HepG2 (cell line): ENCODE measurements around the gene PROC. TPM values are rescaled to one million over a fixed set of nuclear protein-coding genes. Genes with fewer than 3 reads are reported as not detected.

ENCODE experiments used
- CEBPB ChIP-seq: IDR thresholded peaks from 2 replicates; pipeline ENCODE4 v1.6.1; 2011; ENCODE audit warnings: low read depth, low read length, improper control_type of control experiment, borderline replicate concordance
- FOXA3 ChIP-seq: IDR thresholded peaks from 2 replicates; pipeline ENCODE4 v1.6.1; 2016; ENCODE audit warnings: missing genetic modification reagents, missing compliant biosample characterization
- GABPA ChIP-seq, 2 experiments: IDR thresholded peaks; 2 replicates each; pipeline ENCODE4 v1.6.1; 2011 to 2016; ENCODE audit warnings: low read depth in 2 of 2, low read length in 1 of 2, missing biosample characterization in 1 of 2, missing genetic modification characterization in 1 of 2
- GPN1 ChIP-seq: sonication (generic); formaldehyde crosslinking; IDR thresholded peaks from 2 replicates; pipeline ENCODE4 v1.5.1; 2020; ENCODE audit warnings: missing genetic modification reagents, borderline replicate concordance
- HDAC2 ChIP-seq: sonication (generic); formaldehyde crosslinking; IDR thresholded peaks from 2 replicates; pipeline ENCODE4 v1.4.0; 2020; ENCODE audit warnings: missing genetic modification reagents
- HNRNPK ChIP-seq: fragments of 200-400 bp; formaldehyde crosslinking; IDR thresholded peaks from 2 replicates; pipeline ENCODE4 v1.6.1; 2018; ENCODE audit warnings: low read length, low read depth, moderate library complexity, mild to moderate bottlenecking; ENCODE audit not compliant: poor library complexity, severe bottlenecking
- KAT2B ChIP-seq: fragments of 150-350 bp; IDR thresholded peaks from 2 replicates; pipeline ENCODE4 v1.6.1; 2014; ENCODE audit warnings: low read depth, low read length, borderline replicate concordance
- MBD4 ChIP-seq: IDR thresholded peaks from 2 replicates; pipeline ENCODE4 v1.6.1; 2012; ENCODE audit warnings: low read length, inconsistent platforms, borderline replicate concordance
- MTA3 ChIP-seq: sonication (generic); formaldehyde crosslinking; IDR thresholded peaks from 2 replicates; pipeline ENCODE4 v1.4.0; 2020; ENCODE audit warnings: missing genetic modification reagents
- PCBP2 ChIP-seq: fragments of 200-400 bp; formaldehyde crosslinking; optimal IDR thresholded peaks from 2 replicates; pipeline ENCODE3; 2018; ENCODE audit warnings: low read length, low read depth; ENCODE audit not compliant: poor library complexity, severe bottlenecking
- SATB2 ChIP-seq: sonication (generic); formaldehyde crosslinking; IDR thresholded peaks from 2 replicates; pipeline ENCODE4 v1.5.0; 2020; ENCODE audit warnings: missing genetic modification reagents
- TCF7L2 ChIP-seq: IDR thresholded peaks from 2 replicates; pipeline ENCODE4 v1.6.1; 2011; ENCODE audit warnings: mild to moderate bottlenecking, low read depth, low read length, moderate library complexity
- ZNF274 ChIP-seq: sonication (generic); formaldehyde crosslinking; IDR thresholded peaks from 2 replicates; pipeline ENCODE4 v1.5.1; 2020; ENCODE audit warnings: mild to moderate bottlenecking, missing genetic modification reagents
- ZNF501 ChIP-seq: sonication (generic); formaldehyde crosslinking; IDR thresholded peaks from 2 replicates; pipeline ENCODE4 v1.5.1; 2020; ENCODE audit warnings: mild to moderate bottlenecking, moderate library complexity, missing genetic modification reagents
- polyA plus RNA-seq, 8 experiments: library from polyadenylated mRNA; depleted of rRNA in 3 of 8; stranded (reverse) in 7 of 8; unstranded in 1 of 8; fragments of >200 nt; fragmentation: Illumina TruSeq in 4 of 8; extraction: Trizol in 4 of 8; gene quantifications; 2 replicates each; pipeline versions ENCODE4 v1.2.1 to v1.2.3, GENCODE V29; 2011 to 2016; ENCODE audit warnings: low read depth in 4 of 8, missing spikeins in 1 of 8, mixed read lengths in 1 of 8; ENCODE audit not compliant: insufficient read depth in 1 of 8
- total RNA-seq, 5 experiments: library from RNA; depleted of rRNA; stranded (reverse); fragments of >200 nt; fragmentation: Illumina TruSeq; extraction: Trizol; gene quantifications; 2 replicates each; pipeline ENCODE4 v1.2.3, GENCODE V29; 2016; ENCODE audit warnings: low read depth in 1 of 5
- TF ChIP-seq, protein P1 (sequence below): fragments of 450-650 bp; IDR thresholded peaks from 2 replicates; pipeline ENCODE4 v1.6.1; 2017
- TF ChIP-seq, protein P2 (sequence below): sonication (generic); formaldehyde crosslinking; conservative IDR thresholded peaks from 2 replicates; pipeline ENCODE4 v1.4.0; 2020; ENCODE audit warnings: mild to moderate bottlenecking, missing genetic modification reagents, moderate library complexity
- TF ChIP-seq, protein P3 (sequence below): sonication (generic); formaldehyde crosslinking; IDR thresholded peaks from 2 replicates; pipeline ENCODE4 v1.5.1; 2020; ENCODE audit warnings: missing genetic modification reagents, mild to moderate bottlenecking, borderline replicate concordance
- TF ChIP-seq, protein P4 (sequence below): sonication (generic); formaldehyde crosslinking; IDR thresholded peaks from 2 replicates; pipeline ENCODE4 v1.4.0; 2020; ENCODE audit warnings: mild to moderate bottlenecking, missing genetic modification reagents

The PROC gene
- total and polyA plus RNA-seq, 2 of the 13 experiments (the other 11 are each of a cell fraction or from before 2014, with no cell fraction given): 134 to 185 TPM

DNA sequence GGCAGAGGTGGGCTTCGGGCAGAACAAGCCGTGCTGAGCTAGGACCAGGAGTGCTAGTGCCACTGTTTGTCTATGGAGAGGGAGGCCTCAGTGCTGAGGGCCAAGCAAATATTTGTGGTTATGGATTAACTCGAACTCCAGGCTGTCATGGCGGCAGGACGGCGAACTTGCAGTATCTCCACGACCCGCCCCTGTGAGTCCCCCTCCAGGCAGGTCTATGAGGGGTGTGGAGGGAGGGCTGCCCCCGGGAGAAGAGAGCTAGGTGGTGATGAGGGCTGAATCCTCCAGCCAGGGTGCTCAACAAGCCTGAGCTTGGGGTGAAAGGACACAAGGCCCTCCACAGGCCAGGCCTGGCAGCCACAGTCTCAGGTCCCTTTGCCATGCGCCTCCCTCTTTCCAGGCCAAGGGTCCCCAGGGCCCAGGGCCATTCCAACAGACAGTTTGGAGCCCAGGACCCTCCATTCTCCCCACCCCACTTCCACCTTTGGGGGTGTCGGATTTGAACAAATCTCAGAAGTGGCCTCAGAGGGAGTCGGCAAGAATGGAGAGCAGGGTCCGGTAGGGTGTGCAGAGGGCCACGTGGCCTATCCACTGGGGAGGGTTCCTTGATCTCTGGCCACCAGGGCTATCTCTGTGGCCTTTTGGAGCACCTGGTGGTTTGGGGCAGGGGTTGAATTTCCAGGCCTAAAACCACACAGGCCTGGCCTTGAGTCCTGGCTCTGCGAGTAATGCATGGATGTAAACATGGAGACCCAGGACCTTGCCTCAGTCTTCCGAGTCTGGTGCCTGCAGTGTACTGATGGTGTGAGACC is at the start of gene PROC (continued):
- TF ChIP-seq, protein P1, sequence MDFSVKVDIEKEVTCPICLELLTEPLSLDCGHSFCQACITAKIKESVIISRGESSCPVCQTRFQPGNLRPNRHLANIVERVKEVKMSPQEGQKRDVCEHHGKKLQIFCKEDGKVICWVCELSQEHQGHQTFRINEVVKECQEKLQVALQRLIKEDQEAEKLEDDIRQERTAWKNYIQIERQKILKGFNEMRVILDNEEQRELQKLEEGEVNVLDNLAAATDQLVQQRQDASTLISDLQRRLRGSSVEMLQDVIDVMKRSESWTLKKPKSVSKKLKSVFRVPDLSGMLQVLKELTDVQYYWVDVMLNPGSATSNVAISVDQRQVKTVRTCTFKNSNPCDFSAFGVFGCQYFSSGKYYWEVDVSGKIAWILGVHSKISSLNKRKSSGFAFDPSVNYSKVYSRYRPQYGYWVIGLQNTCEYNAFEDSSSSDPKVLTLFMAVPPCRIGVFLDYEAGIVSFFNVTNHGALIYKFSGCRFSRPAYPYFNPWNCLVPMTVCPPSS: no peak
- TF ChIP-seq GPN1 (no peak; the same call in 1 of the 2 replicates), HDAC2 (CRISPR knock-in tag) (peak; percentile 83), GABPA (IDR thresholded peaks at IDR 0.05; ENCODE audit: low read depth, low read length) (no peak), GABPA (CRISPR knock-in tag; IDR thresholded peaks at IDR 0.05; ENCODE audit: low read depth) (peak; percentile 26; the same call in 1 of the 2 replicates), PCBP2 (no peak), CEBPB (no peak), HNRNPK (no peak), ZNF274 (no peak), FOXA3 (CRISPR knock-in tag) (peak; percentile 83), TCF7L2 (no peak), KAT2B (no peak), SATB2 (CRISPR knock-in tag) (no peak), MTA3 (CRISPR knock-in tag) (no peak), MBD4 (no peak; the same call in 1 of the 2 replicates), ZNF501 (CRISPR knock-in tag) (peak; percentile 97)
- TF ChIP-seq, protein P2, sequence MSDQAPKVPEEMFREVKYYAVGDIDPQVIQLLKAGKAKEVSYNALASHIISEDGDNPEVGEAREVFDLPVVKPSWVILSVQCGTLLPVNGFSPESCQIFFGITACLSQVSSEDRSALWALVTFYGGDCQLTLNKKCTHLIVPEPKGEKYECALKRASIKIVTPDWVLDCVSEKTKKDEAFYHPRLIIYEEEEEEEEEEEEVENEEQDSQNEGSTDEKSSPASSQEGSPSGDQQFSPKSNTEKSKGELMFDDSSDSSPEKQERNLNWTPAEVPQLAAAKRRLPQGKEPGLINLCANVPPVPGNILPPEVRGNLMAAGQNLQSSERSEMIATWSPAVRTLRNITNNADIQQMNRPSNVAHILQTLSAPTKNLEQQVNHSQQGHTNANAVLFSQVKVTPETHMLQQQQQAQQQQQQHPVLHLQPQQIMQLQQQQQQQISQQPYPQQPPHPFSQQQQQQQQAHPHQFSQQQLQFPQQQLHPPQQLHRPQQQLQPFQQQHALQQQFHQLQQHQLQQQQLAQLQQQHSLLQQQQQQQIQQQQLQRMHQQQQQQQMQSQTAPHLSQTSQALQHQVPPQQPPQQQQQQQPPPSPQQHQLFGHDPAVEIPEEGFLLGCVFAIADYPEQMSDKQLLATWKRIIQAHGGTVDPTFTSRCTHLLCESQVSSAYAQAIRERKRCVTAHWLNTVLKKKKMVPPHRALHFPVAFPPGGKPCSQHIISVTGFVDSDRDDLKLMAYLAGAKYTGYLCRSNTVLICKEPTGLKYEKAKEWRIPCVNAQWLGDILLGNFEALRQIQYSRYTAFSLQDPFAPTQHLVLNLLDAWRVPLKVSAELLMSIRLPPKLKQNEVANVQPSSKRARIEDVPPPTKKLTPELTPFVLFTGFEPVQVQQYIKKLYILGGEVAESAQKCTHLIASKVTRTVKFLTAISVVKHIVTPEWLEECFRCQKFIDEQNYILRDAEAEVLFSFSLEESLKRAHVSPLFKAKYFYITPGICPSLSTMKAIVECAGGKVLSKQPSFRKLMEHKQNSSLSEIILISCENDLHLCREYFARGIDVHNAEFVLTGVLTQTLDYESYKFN: peak; percentile 94
- TF ChIP-seq, protein P3, sequence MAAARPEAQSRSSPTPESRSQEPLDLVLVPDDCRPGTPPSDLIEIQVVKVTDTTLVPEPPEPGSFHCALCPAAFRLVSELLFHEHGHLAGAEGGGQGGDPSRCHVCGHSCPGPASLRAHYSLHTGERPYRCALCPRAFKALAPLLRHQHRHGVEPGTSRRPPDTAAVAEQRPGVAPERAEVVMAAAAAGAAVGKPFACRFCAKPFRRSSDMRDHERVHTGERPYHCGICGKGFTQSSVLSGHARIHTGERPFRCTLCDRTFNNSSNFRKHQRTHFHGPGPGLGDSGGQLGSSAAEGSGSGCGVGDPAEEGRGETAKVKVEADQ (CRISPR knock-in tag): peak; percentile 94
- TF ChIP-seq, protein P4, sequence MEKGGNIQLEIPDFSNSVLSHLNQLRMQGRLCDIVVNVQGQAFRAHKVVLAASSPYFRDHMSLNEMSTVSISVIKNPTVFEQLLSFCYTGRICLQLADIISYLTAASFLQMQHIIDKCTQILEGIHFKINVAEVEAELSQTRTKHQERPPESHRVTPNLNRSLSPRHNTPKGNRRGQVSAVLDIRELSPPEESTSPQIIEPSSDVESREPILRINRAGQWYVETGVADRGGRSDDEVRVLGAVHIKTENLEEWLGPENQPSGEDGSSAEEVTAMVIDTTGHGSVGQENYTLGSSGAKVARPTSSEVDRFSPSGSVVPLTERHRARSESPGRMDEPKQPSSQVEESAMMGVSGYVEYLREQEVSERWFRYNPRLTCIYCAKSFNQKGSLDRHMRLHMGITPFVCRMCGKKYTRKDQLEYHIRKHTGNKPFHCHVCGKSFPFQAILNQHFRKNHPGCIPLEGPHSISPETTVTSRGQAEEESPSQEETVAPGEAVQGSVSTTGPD (CRISPR knock-in tag): no peak; the same call in 1 of the 2 replicates
